GM12891 (cell line): ENCODE results near the gene ANP32A.

Source experiments
- DNase-seq: peaks from one replicate; pipeline ENCODE4 v3.0.0; 2011; ENCODE audit warnings: low spot score; ENCODE audit not compliant: insufficient read length
- FAIRE-seq: peaks from 2 replicates; lab custom pipeline; 2011; peaks lifted over from hg19 to GRCh38; lab: Jason Lieb, UNC
- PAX5 ChIP-seq: IDR thresholded peaks from 2 replicates; pipeline ENCODE4 v1.6.1; 2011; ENCODE audit warnings: low read length, moderate library complexity, mild to moderate bottlenecking; ENCODE audit not compliant: insufficient read depth, severe bottlenecking
- POLR2A ChIP-seq: IDR thresholded peaks from 2 replicates; pipeline ENCODE4 v1.6.1; 2011; ENCODE audit warnings: low read depth, low read length, control low read depth
- POLR2AphosphoS5 ChIP-seq: IDR thresholded peaks from 2 replicates; pipeline ENCODE4 v1.6.1; 2011; ENCODE audit warnings: low read depth, low read length, control low read depth
- POU2F2 ChIP-seq: IDR thresholded peaks from 2 replicates; pipeline ENCODE4 v1.6.1; 2011; ENCODE audit warnings: low read depth, mild to moderate bottlenecking, control low read depth, low read length, moderate library complexity
- SPI1 ChIP-seq: IDR thresholded peaks from 2 replicates; pipeline ENCODE4 v1.6.1; 2011; ENCODE audit warnings: low read depth, low read length, control low read depth
- TAF1 ChIP-seq: IDR thresholded peaks from 2 replicates; pipeline ENCODE4 v1.6.1; 2011; ENCODE audit warnings: low read depth, low read length, control low read depth

Gene ANP32A

GRCh38 chr15:68801572-68802148, 19.0 kb downstream of the ANP32A start:
- TF ChIP-seq SPI1 (0 out of 2 replicates have a peak, but pooled peaks have one; percentile 21), PAX5 (no peak)
- DNase-seq, result no peak
- no peak for FAIRE-seq

GRCh38 chr15:68800875-68801274, 19.8 kb downstream of the ANP32A start:
- FAIRE-seq (peak; percentile 33), DNase-seq (no peak)
- TF ChIP-seq SPI1, result no peak
- no peak for TF ChIP-seq POLR2AphosphoS5
- TF ChIP-seq POLR2A, result no peak; the same call in 1 of the 2 replicates
- TF ChIP-seq TAF1, result no peak
- TF ChIP-seq POU2F2, result no peak
- no peak for TF ChIP-seq PAX5

GRCh38 chr15:68798346-68799094, 22.2 kb downstream of the ANP32A start:
- FAIRE-seq (no peak), DNase-seq (no peak)

GRCh38 chr15:68797599-68798345, 22.9 kb downstream of the ANP32A start:
- TF ChIP-seq SPI1 (no peak), PAX5 (no peak), TAF1 (no peak), POLR2AphosphoS5 (no peak), POU2F2 (no peak), POLR2A (no peak)
- DNase-seq (no peak), FAIRE-seq (no peak)

More at GRCh38 chr15:68798346-68799094, 22.2 kb downstream of the ANP32A start:
- TF ChIP-seq POLR2AphosphoS5 (no peak), TAF1 (no peak), SPI1 (no peak), POLR2A (no peak), PAX5 (no peak), POU2F2 (no peak)

GRCh38 chr15:68797191-68797590, 23.5 kb downstream of the ANP32A start:
- DNase-seq (no peak), FAIRE-seq (peak; percentile 43)
- TF ChIP-seq SPI1 (no peak), POLR2AphosphoS5 (no peak), POLR2A (no peak), PAX5 (no peak), POU2F2 (peak; percentile 74), TAF1 (no peak)

GRCh38 chr15:68796576-68796975, 24.1 kb downstream of the ANP32A start:
- no peak for FAIRE-seq
- TF ChIP-seq POLR2AphosphoS5, result no peak
- TF ChIP-seq PAX5, result no peak
- no peak for TF ChIP-seq POLR2A
- no peak for TF ChIP-seq POU2F2
- TF ChIP-seq SPI1, result no peak
- no peak for TF ChIP-seq TAF1
- DNase-seq, result no peak

- TF ChIP-seq SPI1, result 0 out of 2 replicates have a peak, but pooled peaks have one; percentile 3
- TF ChIP-seq TAF1, result peak; percentile 34; the same call in 1 of the 2 replicates
- peak; percentile 94 for TF ChIP-seq POU2F2
- TF ChIP-seq PAX5, result no peak
- peak; percentile 68; the same call in 1 of the 2 replicates for TF ChIP-seq POLR2A
- TF ChIP-seq POLR2AphosphoS5, result peak; percentile 65
- FAIRE-seq (peak; percentile 94), DNase-seq (peak; percentile 55)
Measured at GRCh38 chr15:68795298-68795848, 25.3 kb downstream of the ANP32A start.

DNA sequence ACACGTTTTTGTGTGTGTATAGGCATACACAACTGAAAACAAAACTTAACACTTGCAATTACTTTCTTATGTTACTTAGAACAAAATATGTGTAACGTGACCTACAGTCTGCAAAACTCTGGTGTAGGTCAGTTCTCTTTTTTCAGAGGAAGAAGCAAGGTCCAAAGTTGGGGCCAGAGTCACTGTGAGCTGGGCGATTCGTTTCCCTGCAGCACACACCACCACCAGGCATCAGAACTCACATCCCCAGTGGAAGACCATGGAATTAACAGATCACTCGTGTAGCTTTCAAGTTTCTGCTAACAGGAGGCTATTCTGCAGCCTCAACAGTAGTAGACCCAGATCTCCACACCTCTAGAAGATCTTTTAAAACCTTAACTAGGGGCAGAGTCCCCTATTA, 25.8 kb downstream of the ANP32A start:
- peak; percentile 61 for TF ChIP-seq SPI1
- no peak for TF ChIP-seq POLR2AphosphoS5
- DNase-seq (no peak), FAIRE-seq (peak; percentile 35)

- no peak for FAIRE-seq
- no peak for DNase-seq
- TF ChIP-seq POLR2A, result no peak
- TF ChIP-seq SPI1, result no peak
- TF ChIP-seq POLR2AphosphoS5, result no peak
- TF ChIP-seq TAF1, result no peak
- TF ChIP-seq POU2F2, result no peak
- TF ChIP-seq PAX5, result no peak
Measured at GRCh38 chr15:68794307-68794706, 26.4 kb downstream of the ANP32A start.

DNA sequence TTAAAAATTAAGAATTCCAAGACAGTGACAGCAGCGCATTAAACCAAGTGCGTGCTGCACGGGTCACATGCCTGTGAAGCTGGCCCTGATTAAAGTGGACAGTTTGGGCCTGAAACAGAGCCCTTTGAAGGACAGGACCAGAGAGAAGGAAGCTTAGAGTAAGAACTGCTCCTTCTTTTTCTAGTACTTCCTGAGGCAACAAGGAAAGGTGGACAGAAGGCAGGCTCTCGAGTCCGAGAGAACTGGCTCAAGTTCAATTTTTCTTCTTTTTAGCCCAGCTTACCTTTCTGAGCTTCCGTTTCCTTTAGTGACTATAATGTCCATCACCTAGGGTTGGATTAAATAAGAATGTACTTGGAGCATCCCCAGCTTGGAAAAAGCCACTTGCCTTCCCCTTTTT, 26.9 kb downstream of the ANP32A start:
- no peak for TF ChIP-seq POLR2AphosphoS5
- no peak for TF ChIP-seq POLR2A
- TF ChIP-seq SPI1, result no peak
- no peak for TF ChIP-seq TAF1
- no peak for TF ChIP-seq POU2F2
- TF ChIP-seq PAX5, result no peak
- no peak for DNase-seq
- FAIRE-seq, result no peak
